A204.1 (cell line): Measurements from ENCODE around the gene ESRP2.

Source experiments
- FAIRE-seq: peaks from 2 replicates; lab custom pipeline; 2012; peaks lifted over from hg19 to GRCh38; lab: Jason Lieb, UNC

Gene ESRP2

DNA sequence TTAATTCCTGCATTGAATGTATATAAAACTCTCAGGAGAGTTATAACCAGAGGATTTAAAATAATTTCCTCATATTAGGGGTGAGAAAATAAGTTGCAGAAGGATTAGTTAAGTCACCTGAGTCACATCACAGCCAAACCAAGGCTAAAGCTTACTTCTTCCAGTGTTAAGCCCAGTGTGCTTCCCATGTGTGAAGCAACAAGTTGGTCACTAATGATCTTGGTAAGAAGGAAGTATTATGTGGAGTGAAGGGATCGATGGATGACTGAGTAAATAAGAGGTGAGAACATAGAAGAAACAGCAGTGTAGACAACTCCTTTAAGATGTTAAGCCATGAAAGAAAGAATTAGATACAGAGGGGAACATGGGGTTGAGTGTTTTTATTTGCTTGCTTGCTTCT is 20.6 kb downstream of the ESRP2 start:
- no peak for FAIRE-seq

DNA sequence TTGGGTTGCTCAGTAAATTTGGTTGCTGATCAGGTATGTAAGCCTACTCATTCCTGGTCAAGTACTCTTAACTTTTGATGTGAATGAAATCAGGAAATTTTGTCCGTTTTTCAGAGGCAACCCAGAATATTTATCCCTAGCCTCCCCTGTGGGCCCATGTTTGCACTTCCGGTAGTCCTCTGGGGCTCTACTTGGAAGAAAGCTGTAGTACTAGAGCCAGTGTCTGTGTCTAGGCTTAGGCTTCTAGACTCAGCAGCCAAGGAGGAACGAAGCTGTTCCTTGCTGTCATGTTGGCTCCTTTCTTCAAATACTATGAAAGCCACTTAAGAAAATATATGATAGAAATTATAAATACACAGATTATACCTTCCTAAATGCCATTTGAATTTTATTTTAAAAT is 21.2 kb downstream of the ESRP2 start:
- no peak for FAIRE-seq

DNA sequence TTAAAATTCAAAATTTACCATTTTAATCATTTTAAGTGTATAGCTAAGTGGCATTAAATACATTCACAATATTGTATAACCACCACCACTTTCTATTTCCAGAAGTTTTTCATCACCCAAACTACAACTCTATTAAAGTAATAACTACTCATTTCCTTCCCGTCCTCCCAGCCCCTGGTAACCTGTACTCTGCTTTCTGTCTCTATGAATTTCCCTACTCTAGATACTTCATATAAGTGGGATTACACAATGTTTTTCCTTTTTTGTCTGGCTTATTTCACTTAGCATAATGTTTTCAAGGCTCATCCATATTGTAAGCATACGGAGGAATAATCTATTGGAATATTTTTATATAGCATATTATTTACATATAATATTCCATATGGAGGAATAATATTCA is 29.7 kb downstream of the ESRP2 start:
- no peak for FAIRE-seq

DNA sequence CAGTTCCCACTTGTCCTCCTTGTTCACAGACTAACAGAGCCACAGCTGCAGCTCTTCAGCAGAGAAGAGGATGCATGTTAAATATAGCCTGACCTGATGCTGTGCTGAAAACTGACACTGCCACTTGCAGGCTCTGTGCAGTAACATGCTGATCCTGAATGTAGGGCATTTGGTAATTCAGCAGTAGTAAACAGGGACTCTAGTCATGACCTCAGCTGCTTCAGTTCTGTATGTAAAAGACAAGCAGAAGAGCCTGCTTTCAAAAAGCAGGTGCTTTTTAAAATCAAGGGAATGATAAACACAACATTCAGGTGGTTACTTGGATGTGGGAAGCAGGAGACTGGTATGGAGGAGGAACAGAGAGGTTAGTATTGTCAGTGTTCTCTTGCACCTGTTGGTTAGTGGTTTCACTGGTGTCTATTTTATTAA is 33.8 kb downstream of the ESRP2 start:
- FAIRE-seq, result no peak

DNA sequence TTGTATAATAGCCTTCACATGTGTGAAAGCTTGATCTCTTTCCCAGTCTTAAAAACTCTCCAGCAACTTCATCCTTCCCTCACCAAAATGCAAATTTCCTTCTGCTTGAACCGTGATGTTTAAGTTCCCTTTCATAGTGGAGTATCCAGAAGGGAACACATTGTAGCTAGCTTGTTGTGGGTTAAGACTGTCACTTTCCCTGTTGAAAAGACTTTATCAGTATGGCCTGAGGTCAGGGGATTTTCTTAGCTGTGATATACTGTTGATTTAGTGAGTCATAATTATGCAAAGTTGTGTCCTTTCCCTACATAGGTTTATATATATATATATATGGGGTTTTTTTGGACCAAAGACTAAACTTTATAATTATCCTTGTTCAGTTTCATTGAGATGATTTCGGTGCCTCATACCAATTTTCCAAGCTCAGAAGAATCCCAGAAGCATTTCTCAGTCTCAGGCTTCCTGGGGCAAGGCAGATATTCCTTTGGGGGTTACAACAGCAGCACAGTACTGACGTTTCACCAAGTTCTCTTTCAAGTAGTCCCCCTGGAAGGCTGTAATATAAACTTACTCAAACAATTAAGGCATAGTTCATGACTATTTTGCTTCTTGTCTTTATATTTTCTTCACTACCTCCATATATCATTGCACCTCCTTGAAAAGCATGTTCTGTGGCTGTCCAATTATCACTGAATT is 35.7 kb downstream of the ESRP2 start:
- FAIRE-seq, result no peak

DNA sequence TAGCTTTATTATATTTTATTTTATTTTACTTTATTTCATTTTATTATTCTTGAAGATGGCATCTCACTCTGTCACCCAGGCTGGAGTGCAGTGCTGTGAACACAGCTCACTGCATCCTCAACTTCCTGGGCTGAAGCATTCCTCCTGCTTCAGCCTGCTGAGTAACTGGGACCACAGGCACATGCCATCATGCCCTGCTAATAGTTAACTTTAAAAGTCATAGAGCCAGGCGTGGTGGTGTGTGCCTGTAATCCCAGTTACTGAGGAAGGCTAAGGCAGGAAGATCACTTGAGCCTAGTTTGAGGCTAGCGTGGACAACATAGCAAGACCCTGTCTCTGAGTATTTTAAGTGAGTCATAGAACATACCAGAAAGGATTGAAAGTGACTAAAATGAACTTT is 38.7 kb downstream of the ESRP2 start:
- FAIRE-seq, result no peak

DNA sequence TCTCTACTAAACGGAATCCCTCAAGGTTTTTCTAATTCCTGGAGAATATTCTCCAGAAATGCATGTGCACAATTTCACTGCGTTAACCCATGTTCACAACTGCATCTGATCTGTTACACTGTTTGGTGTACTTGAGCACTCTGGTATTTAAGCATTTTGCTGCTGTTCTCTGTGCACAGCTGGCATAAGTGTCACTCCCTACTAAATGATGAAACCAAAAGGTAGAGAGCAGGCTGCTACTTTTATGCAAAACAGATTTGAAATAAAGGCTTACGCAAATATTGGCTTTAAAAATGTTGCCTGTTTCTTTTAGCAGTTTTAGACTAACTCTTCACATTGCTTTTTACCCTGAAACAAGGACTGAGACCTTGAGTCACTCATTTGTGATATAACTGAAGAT is 41.7 kb downstream of the ESRP2 start:
- FAIRE-seq, result no peak

DNA sequence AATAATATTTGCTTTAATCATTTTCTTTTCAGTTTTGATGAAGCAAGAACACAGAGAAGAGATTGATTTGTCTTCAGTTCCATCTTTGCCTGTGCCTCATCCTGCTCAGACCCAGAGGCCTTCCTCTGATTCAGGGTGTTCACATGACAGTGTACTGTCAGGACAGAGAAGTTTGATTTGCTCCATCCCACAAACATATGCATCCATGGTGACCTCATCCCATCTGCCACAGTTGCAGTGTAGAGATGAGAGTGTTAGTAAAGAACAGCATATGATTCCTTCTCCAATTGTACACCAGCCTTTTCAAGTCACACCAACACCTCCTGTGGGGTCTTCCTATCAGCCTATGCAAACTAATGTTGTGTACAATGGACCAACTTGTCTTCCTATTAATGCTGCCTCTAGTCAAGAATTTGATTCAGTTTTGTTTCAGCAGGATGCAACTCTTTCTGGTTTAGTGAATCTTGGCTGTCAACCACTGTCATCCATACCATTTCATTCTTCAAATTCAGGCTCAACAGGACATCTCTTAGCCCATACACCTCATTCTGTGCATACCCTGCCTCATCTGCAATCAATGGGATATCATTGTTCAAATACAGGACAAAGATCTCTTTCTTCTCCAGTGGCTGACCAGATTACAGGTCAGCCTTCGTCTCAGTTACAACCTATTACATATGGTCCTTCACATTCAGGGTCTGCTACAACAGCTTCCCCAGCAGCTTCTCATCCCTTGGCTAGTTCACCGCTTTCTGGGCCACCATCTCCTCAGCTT is 45.0 kb downstream of the ESRP2 start:
- no peak for FAIRE-seq

DNA sequence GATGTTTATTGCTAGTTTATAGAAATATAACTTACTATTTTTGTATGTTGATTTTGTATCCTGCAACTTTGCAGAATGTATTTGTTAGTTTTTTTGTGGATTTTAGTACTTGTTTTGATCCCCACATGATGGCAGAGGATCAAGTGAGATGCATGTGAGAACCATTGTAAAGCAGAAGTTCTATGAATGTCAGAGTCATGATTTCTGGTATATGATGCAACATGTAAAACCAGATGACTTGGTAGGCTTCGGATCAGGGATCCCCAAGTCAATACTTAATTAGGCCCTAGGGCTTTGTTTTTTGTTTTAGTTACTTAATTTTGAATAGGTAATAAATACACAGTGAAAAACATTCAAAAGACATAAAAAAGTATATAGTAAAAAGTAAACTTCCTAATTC is 45.8 kb downstream of the ESRP2 start:
- no peak for FAIRE-seq

DNA sequence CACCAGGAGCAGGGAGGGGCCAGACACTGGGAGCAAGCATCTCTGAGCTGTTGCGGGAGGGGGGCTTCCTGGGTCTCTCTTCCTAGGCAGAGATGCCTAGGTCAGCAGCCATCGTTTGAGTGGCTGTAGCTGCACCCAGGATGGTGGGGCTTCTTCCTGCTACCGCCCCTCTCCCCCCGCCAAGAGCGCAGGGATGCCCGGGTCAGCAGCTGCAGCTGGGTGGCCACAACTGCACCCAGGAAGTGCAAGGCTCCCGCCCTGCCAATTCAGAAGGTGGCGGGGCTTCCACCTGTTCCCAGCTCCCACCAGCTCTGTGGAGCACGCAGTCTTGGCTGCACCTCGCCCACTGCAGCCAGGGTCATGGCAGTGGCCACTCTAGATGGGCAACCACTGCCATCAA is 47.8 kb downstream of the ESRP2 start:
- FAIRE-seq, result no peak

DNA sequence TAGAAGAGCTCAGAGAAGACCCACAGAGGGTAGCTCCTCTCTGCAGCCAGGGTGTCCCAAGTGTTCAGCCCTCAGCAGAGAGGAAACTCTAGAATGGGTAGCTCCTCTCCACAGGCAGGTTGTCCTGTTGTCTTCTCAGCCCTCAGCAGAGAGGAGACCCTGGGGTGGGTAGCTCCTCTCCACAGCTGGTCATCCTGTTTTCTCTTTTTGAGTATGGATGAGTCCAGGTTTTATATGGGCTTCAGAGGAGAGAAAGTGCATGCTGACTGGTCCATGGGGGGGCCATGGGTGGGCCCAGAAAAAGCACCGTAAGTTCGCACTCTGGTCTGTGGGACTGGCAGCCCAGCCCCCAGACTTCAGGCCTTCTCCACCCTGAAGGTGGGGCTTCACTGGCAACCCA is 48.4 kb downstream of the ESRP2 start:
- FAIRE-seq, result no peak

DNA sequence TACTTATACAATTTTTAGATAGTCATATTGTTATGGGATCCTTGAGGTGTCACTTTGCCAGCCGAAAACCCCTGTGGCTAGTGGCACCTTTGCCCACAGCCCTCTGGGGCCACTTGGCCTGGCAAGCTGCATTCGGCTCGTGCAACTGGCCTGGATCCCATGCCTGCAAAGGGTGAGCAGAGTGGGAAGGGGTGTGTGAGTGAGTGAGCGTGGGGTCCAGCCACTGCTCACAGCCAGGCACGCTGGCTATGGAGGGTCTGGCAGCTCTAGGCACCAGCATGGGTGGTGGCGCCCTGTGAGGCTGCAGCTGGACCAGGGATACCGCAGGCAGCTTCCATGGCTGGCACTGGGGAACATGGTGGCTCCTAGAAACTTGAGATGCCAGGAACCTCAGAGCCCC is 49.0 kb downstream of the ESRP2 start:
- no peak for FAIRE-seq

DNA sequence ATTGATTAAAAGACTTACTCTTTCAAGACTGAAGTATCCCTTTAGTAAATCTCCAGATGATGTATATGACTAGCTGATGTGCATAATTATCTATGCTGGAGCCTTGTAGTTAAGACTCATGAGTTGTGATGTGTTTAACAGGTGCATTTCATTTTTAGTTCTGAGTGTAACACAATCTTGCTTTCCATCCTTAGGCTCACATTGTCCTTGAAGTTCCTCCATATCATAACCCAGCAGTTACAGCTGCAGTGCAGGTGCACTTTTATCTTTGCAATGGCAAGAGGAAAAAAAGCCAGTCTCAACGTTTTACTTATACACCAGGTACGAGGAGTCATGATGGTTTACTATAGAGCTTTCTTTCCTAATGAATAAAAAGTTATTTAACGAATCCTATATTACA is 52.9 kb downstream of the ESRP2 start:
- no peak for FAIRE-seq

DNA sequence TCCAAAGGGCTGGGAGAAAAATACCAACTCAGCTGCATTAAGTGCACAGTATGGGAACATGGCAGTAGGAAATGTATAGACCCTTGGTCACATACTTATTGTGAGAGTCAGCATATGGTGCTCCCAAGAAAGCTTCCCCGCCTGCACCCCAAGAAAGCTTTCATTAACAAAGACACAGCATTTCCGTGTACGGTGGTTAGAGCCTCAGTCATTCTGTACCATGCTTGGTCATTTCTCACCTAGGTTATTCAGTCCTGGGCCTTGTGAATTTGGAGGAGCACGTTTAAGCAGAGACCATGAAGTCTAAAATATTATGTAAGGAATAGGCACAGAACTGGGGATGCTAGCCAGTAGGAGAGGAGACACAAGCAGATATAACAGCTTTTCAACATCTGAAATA is 56.1 kb downstream of the ESRP2 start:
- no peak for FAIRE-seq

DNA sequence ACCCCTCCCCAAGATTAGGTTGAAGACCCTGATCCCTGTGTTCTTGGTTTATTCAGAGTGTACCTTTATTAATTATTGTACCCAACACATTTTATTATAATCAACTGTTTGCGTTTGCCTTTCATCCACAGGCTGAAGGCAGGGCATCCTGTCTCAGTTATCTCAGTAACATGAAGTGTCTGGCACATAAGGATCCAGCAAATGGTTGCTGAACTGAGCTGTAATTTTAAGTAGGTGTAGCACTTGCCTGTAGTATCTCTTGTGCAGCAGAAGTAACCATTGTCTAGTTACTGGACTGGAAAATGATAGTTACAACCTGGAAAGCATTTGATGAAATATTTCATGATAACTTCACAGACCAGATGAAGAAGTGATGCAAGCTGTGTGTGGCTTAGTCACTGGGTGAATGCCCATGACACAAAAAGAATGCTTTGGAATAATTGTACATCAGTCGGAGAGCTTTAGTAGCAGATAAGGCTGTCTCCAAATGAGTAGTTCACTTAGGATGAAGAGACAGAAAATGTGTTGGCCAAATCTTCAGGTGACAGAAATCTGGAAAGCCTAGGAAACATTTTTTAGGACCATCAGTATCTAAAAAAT is 56.6 kb downstream of the ESRP2 start:
- no peak for FAIRE-seq
